GM12892 (cell line): Measurements from ENCODE around the gene TCF19.

Source experiments
- POLR2A ChIP-seq: IDR thresholded peaks from 2 replicates; pipeline ENCODE4 v1.6.1; 2011; ENCODE audit warnings: low read depth, low read length, control low read depth
- TAF1 ChIP-seq: IDR thresholded peaks from 2 replicates; pipeline ENCODE4 v1.6.1; 2011; ENCODE audit warnings: low read depth, mild to moderate bottlenecking, control low read depth, low read length, borderline replicate concordance

DNA sequence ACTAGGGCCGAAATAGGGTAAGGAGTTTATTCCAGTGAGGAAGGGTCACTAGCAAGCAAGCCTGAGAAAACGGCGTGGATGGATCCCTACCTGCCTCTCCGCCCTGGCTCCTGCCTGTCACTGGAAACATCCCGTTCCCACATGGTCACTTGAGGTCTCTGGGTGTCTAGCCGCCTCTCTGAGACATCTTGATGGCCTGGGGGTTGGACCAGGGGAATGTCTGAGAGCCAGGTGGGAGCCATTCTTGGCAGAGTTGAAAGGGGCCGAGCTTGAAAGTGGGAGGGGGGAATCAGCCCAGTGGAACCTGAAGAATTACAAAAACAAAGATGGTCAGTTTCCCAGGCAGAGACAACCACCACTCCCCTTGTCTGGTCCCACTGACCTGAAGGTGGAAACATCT is 1.7 kb upstream of the TCF19 start:
- TF ChIP-seq TAF1 (no peak), POLR2A (no peak)
